Ovary (tissue), 9 donors: ENCODE data around the gene OTOS. TPM values are rescaled to one million over a fixed set of nuclear protein-coding genes. Genes with fewer than 3 reads are reported as not detected.

Source experiments
- DNase-seq, 5 donors: peaks; one replicate each; pipeline ENCODE4 v3.0.0-alpha.2; 2019 to 2020
- H3K27ac ChIP-seq, 2 donors: fragments of 200-600 bp; one replicate each; pipeline versions ENCODE4 v1.5.1 to v1.8.0; 2019 to 2022
- H3K27me3 ChIP-seq: fragments of 200-600 bp; one replicate; pipeline ENCODE4 v1.8.0; 2022
- H3K36me3 ChIP-seq: fragments of 200-600 bp; sonication (generic); one replicate; pipeline ENCODE4 v1.5.1; 2019
- H3K4me1 ChIP-seq: one replicate; pipeline ENCODE4 v1.8.1; 2013; ENCODE audit warnings: mild to moderate bottlenecking, moderate library complexity; ENCODE audit not compliant: insufficient read depth
- H3K4me3 ChIP-seq: fragments of 200-600 bp; sonication (generic); one replicate; pipeline ENCODE4 v1.5.1; 2017
- H3K9me3 ChIP-seq, 2 donors: fragments of 200-600 bp in 1 of 2; sonication (generic) in 1 of 2; one replicate each; pipeline versions ENCODE4 v1.5.1 to v1.8.1; 2013 to 2019; ENCODE audit warnings: mild to moderate bottlenecking in 1 of 2, moderate library complexity in 1 of 2
- CTCF ChIP-seq, 3 donors: fragments of 450-650 bp in 2 of 3; fragments of 200-600 bp in 1 of 3; IDR thresholded peaks; one replicate each; pipeline versions ENCODE4 v1.5.1 to v1.8.0; 2016 to 2022; ENCODE audit warnings: antibody characterized with exemption in 3 of 3, mild to moderate bottlenecking in 1 of 3
- EP300 ChIP-seq: sonication (generic); formaldehyde crosslinking; IDR thresholded peaks from one replicate; pipeline ENCODE4 v1.6.1; 2017; ENCODE audit warnings: antibody characterized with exemption
- POLR2A ChIP-seq: fragments of 450-650 bp; IDR thresholded peaks from one replicate; pipeline ENCODE4 v1.6.1; 2017; ENCODE audit warnings: antibody characterized with exemption, mild to moderate bottlenecking, moderate library complexity
- WGBS, 3 donors: extraction: QIAGEN DNeasy Blood & Tissue Kit in 1 of 3; methylation state at CpG; one replicate each; pipeline versions ENCODE4 v1.1.5 to v1.1.7; 2013 to 2017; 5-methylcytosine and 5-hydroxymethylcytosine counted together
- intact Hi-C, 4 donors: fragments of 100-400 bp; cut with DNase I; formaldehyde crosslinking; loops; one replicate each; pipeline versions ENCODE4 v1.11.0 to v1.15.1; 2022 to 2023
- polyA plus RNA-seq, 2 donors: library from polyadenylated mRNA; stranded (reverse); fragments of 200-250 nt in 1 of 2; fragments of 350-450 nt in 1 of 2; fragmentation: Illumina TruSeq in 1 of 2; extraction: RNeasy Lipid Tissue Mini Kit (QIAGEN cat#74804) in 1 of 2; gene quantifications; one replicate each; pipeline ENCODE4 v1.2.3, GENCODE V29; 2013 to 2014
- total RNA-seq, 7 donors: library from RNA; depleted of rRNA in 2 of 7; stranded (reverse); fragments of >200 nt in 2 of 7; fragmentation: NEBNext Ultra II Directional in 3 of 7; extraction: Animal tissue kit (Norgen Biotek cat#: 25700) in 3 of 7; gene quantifications; one replicate each; pipeline versions ENCODE4 v1.1.0 to v1.2.4, GENCODE V29; 2016 to 2023
- donor health status: DM: no; HTN: no; CAD: no; lungs with moderate emphysema.
- donor health status: DM: no; HTN: no; CAD: no.
- donor health status: Bipolar disorder and iron deficiency.
- donor health status: DM: yes; HTN: yes; CAD: no.
- donor health status: DM: no; HTN: no; CAD: no.
- donor health status: DM: yes; HTN: yes; CAD: no.

The OTOS gene
- total and polyA plus RNA-seq, 9 donors, result not detected

GRCh38 chr2:240163844-240164574, 23.6 kb upstream of the OTOS start:
- TF ChIP-seq CTCF (IDR thresholded peaks at IDR 0.05) (no peak), POLR2A (no peak), EP300 (no peak)
- no peaks in the 10 kb centered on the region for H3K36me3 ChIP-seq
- H3K27ac ChIP-seq, result no peak overlapping the region
- H3K27me3 ChIP-seq, result no peaks in the 10 kb centered on the region
- intact Hi-C loops, result no loop called here
- no peaks in the 10 kb centered on the region for H3K9me3 ChIP-seq
- WGBS, 3 donors, result 81 to 86% (median 83%) methylated on average over 4 of the region's 4 CpGs
- H3K4me1 ChIP-seq, result no peaks in the 10 kb centered on the region
- no peak for DNase-seq
- no peak overlapping the region for H3K4me3 ChIP-seq

GRCh38 chr2:240162939-240163714, 22.7 kb upstream of the OTOS start:
- DNase-seq, result peak in 1 of 5 donors; percentile 9
- H3K27me3 ChIP-seq, result no peaks in the 10 kb centered on the region
- 61 to 72% (median 62%) methylated on average over 16 of the region's 16 CpGs for WGBS, 3 donors
- H3K9me3 ChIP-seq, result no peaks in the 10 kb centered on the region
- no peaks in the 10 kb centered on the region for H3K4me1 ChIP-seq
- intact Hi-C loops, result no loop called here
- H3K4me3 ChIP-seq, result no peak overlapping the region
- no peak overlapping the region for H3K27ac ChIP-seq
- TF ChIP-seq CTCF (IDR thresholded peaks at IDR 0.05) (no peak), EP300 (no peak), POLR2A (no peak)
- H3K36me3 ChIP-seq, result no peaks in the 10 kb centered on the region

GRCh38 chr2:240162531-240162930, 22.1 kb upstream of the OTOS start:
- H3K36me3 ChIP-seq, result no peaks in the 10 kb centered on the region
- intact Hi-C loops, result no loop called here
- no peaks in the 10 kb centered on the region for H3K4me1 ChIP-seq
- no peak overlapping the region for H3K4me3 ChIP-seq
- H3K27ac ChIP-seq, result no peak overlapping the region
- no peaks in the 10 kb centered on the region for H3K9me3 ChIP-seq
- H3K27me3 ChIP-seq, result no peaks in the 10 kb centered on the region
- 67 to 73% (median 67%) methylated on average over 6 of the region's 6 CpGs for WGBS, 3 donors
- no peak for TF ChIP-seq CTCF (IDR thresholded peaks at IDR 0.05)
- peak in 1 of 5 donors; percentile 7 for DNase-seq

GRCh38 chr2:240162032-240162431, 21.6 kb upstream of the OTOS start:
- TF ChIP-seq EP300, result no peak
- no peak for TF ChIP-seq CTCF (IDR thresholded peaks at IDR 0.05)
- no peak for TF ChIP-seq POLR2A
- Histone ChIP-seq H3K9me3 (no peaks in the 10 kb centered on the region), H3K27ac (no peak overlapping the region), H3K36me3 (no peaks in the 10 kb centered on the region), H3K4me3 (no peak overlapping the region), H3K4me1 (no peaks in the 10 kb centered on the region), H3K27me3 (no peaks in the 10 kb centered on the region)
- DNase-seq, result peak in 1 of 5 donors; percentile 19
- intact Hi-C loops, result no loop called here
- 67 to 72% (median 71%) methylated on average over 5 of the region's 5 CpGs for WGBS, 3 donors
